Posterior vena cava (tissue), 2 donors: ENCODE measurements around the gene TMEM72. TPM values are rescaled to one million over a fixed set of nuclear protein-coding genes. Genes with fewer than 3 reads are reported as not detected.
"Not testable (repeated sequence)": the region's sequence is repeated elsewhere in the genome, so short reads cannot be mapped to it uniquely, and the experiment has no call there.

ENCODE experiments used
- DNase-seq: peaks from one replicate; pipeline ENCODE4 v3.0.0-alpha.2; 2020; ENCODE audit warnings: low spot score
- intact Hi-C, 2 donors: fragments of 100-400 bp; cut with DNase I; formaldehyde crosslinking; loops; one replicate each; pipeline versions ENCODE4 v1.14.1 to v1.14.2; 2022 to 2023
- long read RNA-seq, 2 donors: library from polyadenylated mRNA; unstranded; transcript quantifications; one replicate each; pipeline ENCODE4 v2.0.0, GENCODE V29; 2020 to 2021
- total RNA-seq, 2 donors: library from RNA; stranded (reverse); fragmentation: NEBNext Ultra II Directional; extraction: Animal tissue kit (Norgen Biotek cat#: 25700); gene quantifications; one replicate each; pipeline ENCODE4 v1.2.1, GENCODE V29; 2021
- donor health status: DM: yes; HTN: yes; CAD: no.
- donor health status: DM: yes; HTN: yes; CAD: no.

The TMEM72 gene
- total RNA-seq: not detected
- long read RNA-seq, donor 1: 0 reads
- long read RNA-seq, donor 2: 0 reads

- intact Hi-C loops: no loop called here
- DNase-seq: peak; percentile 50
Observed at GRCh38 chr10:44911081-44911540, at the start of gene TMEM72. Gene TMEM72 (plus strand): TSS chr10:44911337. CDS start chr10:44911513, 176 bp downstream.

GRCh38 chr10:44862006-44862751, 49.0 kb upstream of the TMEM72 start:
- intact Hi-C loops: loop anchor here (5.0 to 10.0 kb wide), 2 partner anchors 480 to 547 kb away; no protein-coding TSS in a partner anchor
- no peak for DNase-seq

DNA sequence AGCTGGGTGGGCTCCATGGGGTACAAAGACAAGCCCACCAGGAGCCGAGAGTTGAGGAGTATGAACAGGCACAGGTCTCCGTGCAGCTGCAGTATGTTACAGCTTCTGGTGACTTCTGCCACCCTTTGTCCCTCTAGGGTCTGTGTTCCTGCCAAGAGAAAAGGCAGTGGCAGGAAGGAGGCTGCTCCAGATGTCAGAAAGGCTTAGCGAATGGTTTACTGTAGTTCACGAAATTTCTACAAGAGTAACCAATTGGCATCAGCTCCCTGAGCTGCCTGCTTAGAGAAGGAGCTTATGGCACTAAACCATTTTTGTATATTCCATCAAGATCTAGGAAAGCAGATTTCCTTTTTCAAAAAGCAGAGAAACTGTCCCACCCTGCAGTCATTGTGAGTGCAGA, 48.2 kb upstream of the TMEM72 start:
- intact Hi-C loops: loop anchor here (5.0 to 10.0 kb wide), 2 partner anchors 481 to 548 kb away; no protein-coding TSS in a partner anchor

DNA sequence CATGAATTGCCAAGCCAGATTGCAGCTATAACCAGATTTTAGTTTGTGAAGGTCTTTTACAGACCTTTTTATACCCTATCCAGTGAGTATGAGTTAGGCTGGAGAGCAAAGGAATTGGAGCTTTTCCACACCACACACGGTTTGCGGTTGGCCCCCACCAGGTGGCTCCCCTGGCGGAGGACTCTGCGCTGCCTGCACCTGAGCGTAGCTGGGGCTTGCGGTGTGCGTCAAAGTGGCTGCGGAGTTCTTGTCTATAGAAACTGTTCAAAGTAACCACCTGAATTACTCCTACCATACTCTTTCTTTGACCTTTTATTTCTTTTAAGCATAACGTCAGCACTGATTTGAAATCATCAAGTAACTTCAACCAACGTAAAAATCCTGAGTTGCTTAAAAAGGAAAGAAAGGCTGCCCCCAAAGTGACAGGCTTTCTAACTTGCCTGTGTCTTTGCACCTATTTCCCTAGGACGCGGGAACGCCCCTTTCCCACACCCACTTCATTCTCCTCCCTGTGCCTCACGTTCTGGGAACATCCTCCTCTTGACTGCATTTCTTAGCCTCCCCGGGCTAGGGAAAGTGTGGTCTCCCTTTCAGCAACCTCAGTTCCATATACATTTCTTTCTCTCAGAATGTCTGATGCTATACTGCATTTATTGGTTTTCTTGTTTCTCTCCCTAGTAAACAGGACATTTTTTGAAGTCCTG, 47.6 kb upstream of the TMEM72 start:
- intact Hi-C loops: loop anchor here (5.0 to 10.0 kb wide), 2 partner anchors 481 to 549 kb away; no protein-coding TSS in a partner anchor
- no peak for DNase-seq

More for the DNA sequence above, 48.2 kb upstream of the TMEM72 start:
- no peak for DNase-seq

DNA sequence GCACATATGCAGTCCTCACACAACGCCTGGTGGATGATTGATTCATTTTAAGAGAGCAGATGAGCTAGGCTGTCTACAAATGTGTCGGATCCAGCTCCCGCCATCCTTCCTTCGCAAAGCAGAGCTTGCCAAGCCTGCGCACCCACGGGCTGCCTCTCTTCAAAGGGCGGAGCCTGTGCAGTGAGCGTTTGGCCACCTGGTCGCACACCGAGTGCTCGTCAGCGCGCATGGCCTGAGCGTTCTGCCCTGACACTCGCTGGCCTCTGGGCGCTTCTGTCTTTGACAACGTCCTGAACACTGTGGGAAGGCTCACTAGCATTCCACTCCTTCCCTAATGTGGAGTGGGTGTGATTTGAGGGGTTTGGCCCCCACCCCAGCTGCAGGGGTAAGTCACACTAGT, 47.1 kb upstream of the TMEM72 start:
- intact Hi-C loops: loop anchor here (5.0 to 10.0 kb wide), 2 partner anchors 482 to 549 kb away; no protein-coding TSS in a partner anchor
- no peak for DNase-seq

DNA sequence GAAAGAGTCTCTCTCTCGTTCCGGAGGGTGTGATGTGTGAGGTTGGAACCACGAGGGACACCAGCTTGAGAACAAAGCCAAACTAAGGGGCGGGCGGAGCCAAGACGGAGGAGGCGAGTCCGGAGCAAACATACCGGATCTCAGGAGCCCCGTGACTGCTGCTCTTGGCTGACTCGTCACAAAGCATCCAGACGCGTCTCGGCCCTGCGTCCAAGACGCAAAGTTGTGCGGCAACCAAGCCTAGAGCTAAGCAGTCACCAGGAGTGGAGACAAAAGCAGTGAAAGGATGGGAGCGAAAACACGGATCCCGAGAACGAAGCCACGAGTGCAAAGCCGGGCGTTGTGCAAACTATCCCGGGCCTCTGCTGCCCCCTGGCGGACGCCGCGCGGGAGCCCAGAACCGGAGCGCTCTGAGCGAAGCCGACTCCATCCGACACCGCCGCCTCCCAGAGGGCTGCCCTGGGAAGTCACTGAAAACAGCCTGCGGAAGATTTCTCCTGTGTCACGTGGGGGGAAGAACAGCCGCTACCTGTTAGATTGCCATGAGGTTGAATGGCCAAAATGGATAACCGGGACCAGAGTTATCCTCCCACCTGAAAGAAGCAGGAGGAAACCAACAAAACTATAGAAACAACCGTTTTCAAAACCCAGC, 46.4 kb upstream of the TMEM72 start:
- DNase-seq: peak; percentile 97
- intact Hi-C loops: loop anchor here (5.0 to 10.0 kb wide), 2 partner anchors 482 to 550 kb away; no protein-coding TSS in a partner anchor

GRCh38 chr10:44865289-44865671, 45.9 kb upstream of the TMEM72 start:
- no peak for DNase-seq

GRCh38 chr10:44866367-44866766, 44.8 kb upstream of the TMEM72 start:
- intact Hi-C loops: loop anchor here in 1 of 2 donors (10.0 kb wide), 1 partner anchor 552 kb away; no protein-coding TSS in a partner anchor
- DNase-seq: not testable (repeated sequence)

More at GRCh38 chr10:44865289-44865671, 45.9 kb upstream of the TMEM72 start:
- intact Hi-C loops: loop anchor here in 1 of 2 donors (10.0 kb wide), 1 partner anchor 550 kb away; no protein-coding TSS in a partner anchor

DNA sequence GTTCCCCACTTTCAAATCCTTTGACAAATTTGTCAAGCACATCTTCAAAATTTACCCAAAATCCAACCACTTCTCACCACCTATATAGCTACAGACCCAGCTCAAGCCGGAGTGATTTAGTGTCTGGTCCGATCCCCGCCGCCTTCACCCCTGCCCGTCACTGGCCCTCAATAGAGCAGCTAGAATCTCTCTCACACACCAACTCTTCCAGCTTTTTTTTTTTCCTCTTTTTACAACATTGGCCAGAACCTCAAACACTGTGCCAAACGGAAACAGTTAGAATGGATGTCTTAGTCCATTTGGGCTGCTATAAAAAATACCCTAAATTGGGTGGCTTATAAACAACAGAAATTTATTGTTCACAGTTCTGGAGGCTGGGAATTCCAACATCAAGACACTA, 41.1 kb upstream of the TMEM72 start:
- no peak for DNase-seq
- intact Hi-C loops: no loop called here

GRCh38 chr10:44873160-44873559, 38.0 kb upstream of the TMEM72 start:
- no peak for DNase-seq
- intact Hi-C loops: no loop called here

- no peak for DNase-seq
- intact Hi-C loops: no loop called here
Observed at GRCh38 chr10:44874166-44874565, 37.0 kb upstream of the TMEM72 start.

GRCh38 chr10:44878706-44879530, 32.2 kb upstream of the TMEM72 start:
- intact Hi-C loops: no loop called here
- peak; percentile 96 for DNase-seq

GRCh38 chr10:44879531-44879899, 31.6 kb upstream of the TMEM72 start:
- no peak for DNase-seq
- intact Hi-C loops: no loop called here

DNA sequence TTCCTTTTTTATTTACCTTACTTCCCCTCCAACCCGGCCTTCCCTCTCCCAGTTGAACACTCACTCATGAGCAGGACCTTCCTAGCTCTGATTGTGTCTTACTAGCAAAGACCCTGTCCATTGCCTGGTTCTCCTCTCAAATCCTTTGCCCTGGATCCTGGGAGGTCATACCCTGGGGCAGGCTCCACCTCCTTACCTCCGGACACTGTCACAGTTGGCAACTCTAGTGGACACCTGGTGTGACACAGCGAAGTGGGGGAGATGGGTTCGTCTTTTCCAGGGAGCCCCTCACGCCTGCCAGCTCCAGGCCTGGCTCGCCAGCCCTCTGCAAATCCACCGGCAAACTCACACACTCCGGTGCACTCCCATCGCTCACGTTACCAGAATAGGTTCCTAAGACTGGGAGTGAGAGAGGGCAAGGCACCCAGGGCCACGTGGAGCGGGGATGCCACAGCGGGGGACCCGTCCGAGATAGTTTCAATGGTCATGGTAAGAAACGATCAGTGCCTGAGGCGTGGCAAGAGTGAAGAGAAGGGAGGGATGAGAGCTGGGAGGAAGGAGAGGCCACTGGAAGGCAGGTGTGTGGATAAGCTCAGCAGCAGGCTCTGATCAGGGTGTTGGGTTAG, 30.9 kb upstream of the TMEM72 start:
- intact Hi-C loops: no loop called here
- DNase-seq: no peak

GRCh38 chr10:44881649-44882048, 29.5 kb upstream of the TMEM72 start:
- intact Hi-C loops: no loop called here
- no peak for DNase-seq

- intact Hi-C loops: no loop called here
- DNase-seq: no peak
Observed at GRCh38 chr10:44882166-44882720, 28.9 kb upstream of the TMEM72 start.

DNA sequence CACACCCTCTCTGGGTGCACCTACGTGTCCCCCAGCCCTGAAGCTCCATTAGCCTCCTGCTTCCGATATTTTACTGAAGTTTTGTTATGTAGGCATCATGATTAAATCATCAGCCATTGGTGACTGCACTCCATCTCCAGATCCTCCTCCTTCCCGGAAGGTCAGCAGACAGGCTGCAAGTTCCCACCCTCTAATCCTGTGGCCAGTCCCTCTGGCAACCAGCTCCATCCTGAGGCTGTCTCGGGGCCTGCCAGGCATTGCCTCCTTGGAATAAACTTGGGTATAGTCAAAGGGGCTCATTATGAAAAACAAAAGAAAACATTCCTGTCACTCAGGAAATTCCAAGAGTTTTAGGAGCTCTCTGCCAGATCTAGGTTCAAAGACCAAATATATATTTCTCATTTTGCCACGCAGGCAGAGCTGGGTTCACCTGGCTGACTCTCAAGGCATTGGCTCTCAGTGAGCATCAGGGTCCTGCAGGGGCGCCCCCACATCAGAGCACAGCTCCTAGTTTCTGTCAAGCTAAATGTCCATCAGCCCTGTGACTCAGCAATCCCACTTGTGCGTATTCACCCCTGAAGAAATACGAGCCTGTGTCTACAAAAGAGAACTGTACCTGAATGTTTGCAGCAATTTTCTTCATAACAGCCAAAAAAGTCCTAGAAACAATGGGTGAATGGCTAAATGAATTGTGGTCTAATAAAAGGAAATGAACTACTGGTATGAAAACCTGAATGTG, 27.4 kb upstream of the TMEM72 start:
- no peak for DNase-seq
- intact Hi-C loops: no loop called here
